ENCODE measurements around the gene CD300LD.
"Not testable (repeated sequence)": the region's sequence is repeated elsewhere in the genome, so short reads cannot be mapped to it uniquely, and the experiment has no call there.

CD300LD gene

GRCh38 chr17:74606050-74606449, 14.0 kb upstream of the CD300LD start:
- DNase-seq (ENCODE audit: low read depth) = no peak

- peak; percentile 26 for DNase-seq (ENCODE audit: low read depth)
Measured at GRCh38 chr17:74605361-74605760, 13.3 kb upstream of the CD300LD start.

- no peak for DNase-seq (ENCODE audit: low read depth)
Measured at GRCh38 chr17:74604761-74605160, 12.7 kb upstream of the CD300LD start.

GRCh38 chr17:74604200-74604599, 12.1 kb upstream of the CD300LD start:
- DNase-seq (ENCODE audit: low read depth) = no peak

GRCh38 chr17:74603746-74604145, 11.7 kb upstream of the CD300LD start:
- no peak for DNase-seq (ENCODE audit: low read depth)

- DNase-seq (ENCODE audit: low read depth) = no peak
Measured at GRCh38 chr17:74603037-74603635, 11.1 kb upstream of the CD300LD start.

- no peak for DNase-seq (ENCODE audit: low read depth)
Measured at GRCh38 chr17:74601944-74602572, 10.0 kb upstream of the CD300LD start.

GRCh38 chr17:74599448-74599939, 7.4 kb upstream of the CD300LD start:
- no peak for DNase-seq (ENCODE audit: low read depth)

- no peak for DNase-seq (ENCODE audit: low read depth)
Measured at GRCh38 chr17:74599023-74599399, 6.9 kb upstream of the CD300LD start.

GRCh38 chr17:74598346-74599022, 6.4 kb upstream of the CD300LD start:
- DNase-seq (ENCODE audit: low read depth) = no peak

- DNase-seq (ENCODE audit: low read depth) = no peak
Measured at GRCh38 chr17:74597069-74597790, 5.1 kb upstream of the CD300LD start.

GRCh38 chr17:74595037-74595750, 3.1 kb upstream of the CD300LD start:
- no peak for DNase-seq (ENCODE audit: low read depth)

- no peak for DNase-seq (ENCODE audit: low read depth)
Measured at GRCh38 chr17:74591503-74591902, 580 bp downstream of the CD300LD start.

- no peak for DNase-seq (ENCODE audit: low read depth)
Measured at GRCh38 chr17:74585711-74586110, 6.4 kb downstream of the CD300LD start.

- no peak for DNase-seq (ENCODE audit: low read depth)
Measured at GRCh38 chr17:74584292-74585060, 7.6 kb downstream of the CD300LD start.

GRCh38 chr17:74582633-74583032, 9.4 kb downstream of the CD300LD start:
- DNase-seq (ENCODE audit: low read depth) = no peak

- no peak for DNase-seq (ENCODE audit: low read depth)
Measured at GRCh38 chr17:74579900-74580299, 12.2 kb downstream of the CD300LD start.

- no peak for DNase-seq (ENCODE audit: low read depth)
Measured at GRCh38 chr17:74578979-74579378, 13.1 kb downstream of the CD300LD start.

GRCh38 chr17:74574489-74575142, 17.5 kb downstream of the CD300LD start:
- DNase-seq (ENCODE audit: low read depth) = no peak

- not testable (repeated sequence) for DNase-seq (ENCODE audit: low read depth)
Measured at GRCh38 chr17:74573635-74574034, 18.4 kb downstream of the CD300LD start.

- no peak for DNase-seq (ENCODE audit: low read depth)
Measured at GRCh38 chr17:74573169-74573568, 18.9 kb downstream of the CD300LD start.
